Neural cell (in vitro differentiated cells): ENCODE results near the gene FADS1. TPM values are rescaled to one million over a fixed set of nuclear protein-coding genes. Genes with fewer than 3 reads are reported as not detected.

Source experiments
- H2AFZ ChIP-seq: fragments of 200-600, 300-800 bp; sonication (generic), shearing (Covaris generic); 2 replicates; pipeline ENCODE4 v1.6.0; 2014; ENCODE audit warnings: low read depth, mild to moderate bottlenecking, antibody characterized with exemption, low read length, moderate library complexity
- H3F3A ChIP-seq: fragments of 200-600 bp; shearing (Covaris generic); 2 replicates; pipeline ENCODE4 v1.6.1; 2016; ENCODE audit warnings: mild to moderate bottlenecking, moderate library complexity, mixed read lengths, antibody characterized with exemption, low read length; ENCODE audit not compliant: insufficient read depth, poor library complexity, severe bottlenecking
- H3K27ac ChIP-seq: fragments of 200-600, 300-800 bp; sonication (generic), shearing (Covaris generic); 2 replicates; pipeline ENCODE4 v1.5.1; 2014; ENCODE audit warnings: mild to moderate bottlenecking, low read length, moderate library complexity
- H3K27me3 ChIP-seq: fragments of 300-800, 200-600 bp; sonication (generic), shearing (Covaris generic); 2 replicates; pipeline ENCODE4 v1.6.0; 2014; ENCODE audit warnings: mild to moderate bottlenecking, low read depth, low read length, moderate library complexity; ENCODE audit not compliant: insufficient read depth
- H3K36me3 ChIP-seq: fragments of 300-800, 200-600 bp; sonication (generic), shearing (Covaris generic); 2 replicates; pipeline ENCODE4 v1.5.1; 2014; ENCODE audit warnings: mild to moderate bottlenecking, antibody characterized with exemption, low read length, moderate library complexity; ENCODE audit not compliant: insufficient read depth
- H3K4me2 ChIP-seq: fragments of 300-800, 200-600 bp; sonication (generic), shearing (Covaris generic); 2 replicates; pipeline ENCODE4 v1.6.0; 2014; ENCODE audit warnings: mild to moderate bottlenecking, low read length
- H3K4me3 ChIP-seq: fragments of 300-800, 200-600 bp; sonication (generic), shearing (Covaris generic); 2 replicates; pipeline ENCODE4 v1.5.1; 2014; ENCODE audit warnings: mild to moderate bottlenecking, low read length, moderate library complexity
- H3K79me2 ChIP-seq: fragments of 200-600 bp; shearing (Covaris generic); replicated peaks from 2 replicates; pipeline ENCODE4 v1.6.0; 2014; ENCODE audit warnings: mild to moderate bottlenecking, low read length, moderate library complexity; ENCODE audit not compliant: insufficient read depth
- H3K9ac ChIP-seq: fragments of 300-800, 200-600 bp; sonication (generic), shearing (Covaris generic); 2 replicates; pipeline ENCODE4 v1.6.1; 2016; ENCODE audit warnings: mild to moderate bottlenecking, low read length, mixed read lengths
- H3K9me2 ChIP-seq: fragments of 200-600 bp; shearing (Covaris generic); 2 replicates; pipeline ENCODE4 v1.6.1; 2016; ENCODE audit warnings: mild to moderate bottlenecking, low read length, mixed read lengths; ENCODE audit not compliant: insufficient read depth
- H3K9me3 ChIP-seq: fragments of 200-600, 300-800 bp; sonication (generic), shearing (Covaris generic); 2 replicates; pipeline ENCODE4 v1.6.1; 2016; ENCODE audit warnings: mild to moderate bottlenecking, mixed run types, low read length, moderate library complexity, mixed read lengths
- H4K20me1 ChIP-seq: fragments of 200-600 bp; shearing (Covaris generic); 2 replicates; pipeline ENCODE4 v1.6.1; 2016; ENCODE audit warnings: mild to moderate bottlenecking, mixed run types; ENCODE audit not compliant: insufficient read depth
- CTCF ChIP-seq: fragments of 450-650 bp; IDR thresholded peaks from 2 replicates; pipeline ENCODE4 v1.5.1; 2014; ENCODE audit warnings: antibody characterized with exemption, mild to moderate bottlenecking, moderate library complexity; ENCODE audit not compliant: poor library complexity, severe bottlenecking
- EP300 ChIP-seq: fragments of 450-650 bp; conservative IDR thresholded peaks from 2 replicates; pipeline ENCODE4 v1.6.1; 2014; ENCODE audit warnings: antibody characterized with exemption, mild to moderate bottlenecking, moderate library complexity; ENCODE audit not compliant: poor library complexity, severe bottlenecking
- EZH2 ChIP-seq: fragments of 200-600, 300-800 bp; shearing (Covaris generic), sonication (generic); IDR thresholded peaks from 2 replicates; pipeline ENCODE4 v1.6.1; 2014; ENCODE audit warnings: antibody characterized with exemption, low read length, borderline replicate concordance, mild to moderate bottlenecking; ENCODE audit not compliant: insufficient read depth, poor library complexity, severe bottlenecking
- MXI1 ChIP-seq: fragments of 450-650 bp; conservative IDR thresholded peaks from 2 replicates; pipeline ENCODE4 v1.6.1; 2014; ENCODE audit warnings: antibody characterized with exemption, mild to moderate bottlenecking; ENCODE audit not compliant: poor library complexity, severe bottlenecking
- POLR2AphosphoS5 ChIP-seq: IDR thresholded peaks from 2 replicates; pipeline ENCODE4 v1.6.1; 2012
- RAD21 ChIP-seq: fragments of 450-650 bp; conservative IDR thresholded peaks from 2 replicates; pipeline ENCODE4 v1.6.1; 2014; ENCODE audit warnings: antibody characterized with exemption, mild to moderate bottlenecking, moderate library complexity
- REST ChIP-seq: IDR thresholded peaks from 2 replicates; pipeline ENCODE4 v1.6.1; 2012; ENCODE audit warnings: borderline replicate concordance
- SMC3 ChIP-seq: fragments of 450-650 bp; conservative IDR thresholded peaks from 2 replicates; pipeline ENCODE4 v1.6.1; 2014; ENCODE audit warnings: antibody characterized with exemption, mild to moderate bottlenecking, moderate library complexity; ENCODE audit not compliant: poor library complexity
- TAF1 ChIP-seq: IDR thresholded peaks from 2 replicates; pipeline ENCODE4 v1.6.1; 2012; ENCODE audit warnings: low read depth
- polyA plus RNA-seq: library from polyadenylated mRNA; depleted of rRNA; stranded (reverse); fragments of >200 nt; gene quantifications from 2 replicates; pipeline ENCODE4 v1.2.3, GENCODE V29; 2014

FADS1 gene
- polyA plus RNA-seq, 1 donor from 2014 or later = 102 TPM

GRCh38 chr11:61838921-61839320 lies 22.1 kb upstream of the FADS1 start:
- peaks cover 20% of the 10 kb centered on the region for H3K36me3 ChIP-seq
- no peaks in the 10 kb centered on the region for H3K27me3 ChIP-seq
- no peak overlapping the region for H3K4me2 ChIP-seq
- no peaks in the 10 kb centered on the region for H3K9me2 ChIP-seq
- H3K79me2 ChIP-seq = peaks cover 47% of the 10 kb centered on the region
- H3K4me3 ChIP-seq = no peak overlapping the region
- H2AFZ ChIP-seq = no peak overlapping the region
- TF ChIP-seq MXI1 (no peak), REST (no peak), TAF1 (no peak), EP300 (no peak), CTCF (no peak), POLR2AphosphoS5 (no peak), RAD21 (no peak), SMC3 (no peak), EZH2 (no peak)
- peaks cover 4% of the 10 kb centered on the region for H4K20me1 ChIP-seq
- H3K9me3 ChIP-seq = no peaks in the 10 kb centered on the region
- H3K9ac ChIP-seq = no peak overlapping the region
- H3K27ac ChIP-seq = no peak overlapping the region
- H3F3A ChIP-seq = no peaks in the 10 kb centered on the region

GRCh38 chr11:61838501-61838900 lies 21.7 kb upstream of the FADS1 start:
- TF ChIP-seq CTCF = no peak
- TF ChIP-seq EP300 = no peak
- no peak for TF ChIP-seq SMC3
- TF ChIP-seq RAD21 = no peak
- no peak for TF ChIP-seq POLR2AphosphoS5
- peaks cover 4% of the 10 kb centered on the region for H4K20me1 ChIP-seq
- H3K4me3 ChIP-seq = no peak overlapping the region
- H3K9ac ChIP-seq = no peak overlapping the region
- H3K27me3 ChIP-seq = no peaks in the 10 kb centered on the region
- H3K4me2 ChIP-seq = no peak overlapping the region
- H3K27ac ChIP-seq = no peak overlapping the region
- H3K9me2 ChIP-seq = no peaks in the 10 kb centered on the region
- H2AFZ ChIP-seq = no peak overlapping the region
- no peaks in the 10 kb centered on the region for H3F3A ChIP-seq
- H3K36me3 ChIP-seq = peaks cover 20% of the 10 kb centered on the region
- no peaks in the 10 kb centered on the region for H3K9me3 ChIP-seq
- peaks cover 51% of the 10 kb centered on the region for H3K79me2 ChIP-seq
